NCI-H2227 (cell line): ENCODE data around the gene APOA5.

ENCODE experiments used
- DNase-seq: peaks from one replicate; lab custom pipeline; 2025; ENCODE audit not compliant: unreplicated experiment; lab: John Stamatoyannopoulos, UW

APOA5 gene

DNA sequence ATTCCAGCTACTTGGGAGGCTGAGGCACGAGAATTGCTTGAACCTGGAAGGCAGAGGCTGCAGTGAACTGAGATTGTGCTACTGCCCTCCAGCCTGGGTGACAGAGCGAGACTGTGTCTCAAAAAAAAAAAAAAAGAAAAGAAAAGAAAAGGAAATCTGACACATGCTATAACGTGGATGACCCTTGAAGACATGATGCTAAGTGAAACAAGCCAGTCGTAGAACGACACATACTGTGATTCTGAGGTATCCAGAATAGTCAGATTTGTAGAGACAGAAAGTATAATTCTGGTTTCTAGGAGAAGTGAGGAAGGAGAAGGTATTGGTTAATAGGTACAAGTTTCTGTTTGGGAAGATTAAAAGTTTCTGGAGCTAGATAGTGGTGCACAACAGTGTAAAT lies 6.7 kb upstream of the APOA5 start:
- no peak for DNase-seq

DNA sequence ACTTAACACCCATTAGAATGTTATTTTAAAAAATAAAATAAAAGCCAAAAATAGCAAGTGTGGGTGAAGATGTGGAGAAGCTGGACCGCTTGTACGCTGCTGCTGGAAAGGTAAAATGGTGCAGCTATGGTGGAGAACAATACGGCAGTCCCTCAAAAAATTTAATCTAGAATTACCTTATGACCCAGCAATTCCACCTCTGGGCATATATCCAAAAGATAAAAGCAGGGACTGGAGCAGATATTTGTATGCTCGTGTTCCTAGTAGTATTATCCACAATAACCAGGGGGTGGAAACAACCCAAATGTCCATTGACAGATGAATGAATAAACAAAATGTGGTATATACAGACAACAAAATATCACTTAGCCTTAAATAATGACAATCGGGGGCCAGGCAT lies 6.1 kb upstream of the APOA5 start:
- no peak for DNase-seq

DNA sequence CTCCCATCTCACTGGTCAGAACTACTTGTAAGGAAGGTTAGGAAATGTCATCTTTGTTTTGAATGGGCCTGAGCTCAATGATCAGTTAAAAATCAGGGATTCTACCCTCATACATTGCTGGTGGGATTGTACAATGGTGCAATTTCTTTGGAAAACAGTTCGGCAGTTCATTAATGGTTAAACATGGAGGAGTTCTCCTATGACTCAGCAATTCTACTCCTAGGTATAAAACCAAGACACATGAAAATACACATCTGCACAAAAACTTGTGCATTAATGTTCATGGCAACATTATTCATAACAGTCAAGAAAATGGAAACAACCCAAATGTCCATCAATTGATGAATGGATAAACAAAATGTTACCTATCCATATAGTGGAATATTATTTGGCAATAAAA lies 4.9 kb upstream of the APOA5 start:
- DNase-seq: no peak

DNA sequence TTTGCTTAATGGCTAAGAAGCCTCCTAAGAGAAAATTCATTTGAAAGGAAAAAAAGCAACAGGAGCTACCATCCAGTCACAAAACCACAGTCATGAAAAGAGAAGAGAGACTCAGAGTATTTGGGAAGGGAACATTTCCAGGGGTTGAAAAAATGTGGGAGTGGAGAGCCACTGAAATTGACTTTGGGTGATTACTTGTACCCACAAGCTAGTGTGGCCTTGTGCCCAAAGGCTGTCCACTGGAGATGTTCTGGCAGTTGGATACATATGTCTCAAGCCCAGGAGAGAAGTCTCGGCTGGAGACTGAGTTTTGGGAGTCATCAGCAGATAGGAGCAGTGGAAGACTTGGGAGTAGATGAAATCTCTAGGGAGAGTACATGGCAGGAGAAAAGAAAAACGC lies 3.2 kb upstream of the APOA5 start:
- no peak for DNase-seq

DNA sequence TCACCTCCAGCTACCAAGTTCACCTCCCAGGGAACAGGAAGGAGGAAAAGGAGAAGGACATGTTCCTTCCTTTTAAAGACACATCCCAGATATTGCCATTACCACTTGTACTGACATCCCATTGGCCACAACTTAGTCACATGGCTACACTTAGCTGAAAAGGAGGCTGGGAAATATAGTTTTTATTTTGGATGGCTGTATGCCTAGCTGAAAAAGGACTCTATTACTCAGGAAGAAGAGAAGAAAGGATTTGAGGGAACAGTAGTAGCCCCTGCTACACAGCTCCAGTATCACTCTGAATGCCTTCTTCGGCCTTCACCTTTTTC lies 2.1 kb upstream of the APOA5 start:
- no peak for DNase-seq

DNA sequence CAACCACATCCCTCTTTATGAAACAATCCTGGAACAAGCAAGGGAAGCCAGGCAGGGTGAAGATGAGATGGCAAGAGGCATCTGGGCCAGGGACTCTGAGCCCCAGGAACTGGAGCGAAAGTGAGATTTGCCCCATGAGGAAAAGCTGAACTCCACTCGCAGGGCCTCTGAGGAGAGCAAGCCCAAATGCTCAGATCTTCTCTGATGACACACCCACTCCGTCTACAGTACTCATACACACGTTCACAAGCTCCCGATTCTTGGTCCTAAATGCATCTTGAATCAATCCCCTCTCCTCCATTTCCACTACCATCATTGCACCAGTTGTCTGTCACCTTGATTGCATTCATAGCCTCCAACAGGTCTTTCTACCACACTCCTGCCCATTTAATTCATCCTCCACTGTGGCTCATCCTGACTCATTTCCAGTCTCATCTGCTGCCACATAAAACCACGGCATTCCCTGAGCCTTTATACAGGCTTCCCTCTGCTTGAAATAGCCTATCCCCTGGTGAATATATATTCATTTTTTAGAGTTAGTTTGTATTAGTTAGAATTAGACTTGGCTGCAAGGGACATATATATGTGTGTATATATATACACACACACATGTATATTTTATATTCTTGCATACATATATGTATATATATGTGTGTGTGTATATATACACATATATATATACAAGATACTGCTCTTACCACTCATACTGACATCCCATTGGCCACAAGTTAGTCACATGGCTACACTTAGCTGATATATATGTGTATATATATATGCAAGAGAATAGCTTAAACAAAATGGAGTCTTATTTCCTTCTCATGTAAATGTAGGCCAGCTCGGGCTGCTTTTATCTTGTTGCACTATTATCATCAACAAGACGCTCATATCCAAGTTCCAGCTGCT lies 1.4 kb upstream of the APOA5 start:
- no peak for DNase-seq

DNA sequence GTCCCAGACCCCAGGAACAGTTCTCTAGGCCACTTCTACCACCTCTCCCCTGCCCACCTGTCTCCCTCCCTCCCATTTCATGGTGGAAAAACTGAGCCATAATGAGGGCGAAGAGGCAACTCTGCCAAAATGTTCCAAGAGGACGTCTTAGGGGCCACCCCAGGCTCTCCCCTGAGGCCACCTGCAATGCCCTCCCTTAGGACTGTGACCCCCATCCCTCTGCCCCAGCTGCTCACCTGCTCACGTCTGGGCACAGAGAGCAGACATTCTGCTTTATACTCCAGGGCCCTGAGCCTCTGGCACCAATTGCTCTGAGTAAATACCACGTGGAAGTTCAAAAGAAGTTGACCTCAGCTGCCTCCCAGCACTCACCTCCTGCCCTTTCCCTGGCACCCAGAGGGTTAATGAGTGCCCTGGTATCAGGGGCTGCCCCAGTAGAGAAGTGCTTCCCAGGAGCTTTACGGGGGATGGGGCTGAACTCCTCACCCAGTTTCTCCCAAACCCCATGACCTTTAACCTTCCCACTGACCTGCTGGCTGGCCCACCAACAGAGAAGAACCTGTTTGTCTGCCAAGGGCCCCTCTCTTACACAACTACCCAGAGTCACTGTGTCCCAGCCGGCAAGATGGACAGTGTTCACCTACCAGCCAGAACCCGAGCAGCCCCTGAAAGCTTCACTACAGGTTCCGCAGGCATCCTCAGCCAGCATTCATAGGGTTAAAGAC lies 627 bp upstream of the APOA5 start:
- no peak for DNase-seq

DNA sequence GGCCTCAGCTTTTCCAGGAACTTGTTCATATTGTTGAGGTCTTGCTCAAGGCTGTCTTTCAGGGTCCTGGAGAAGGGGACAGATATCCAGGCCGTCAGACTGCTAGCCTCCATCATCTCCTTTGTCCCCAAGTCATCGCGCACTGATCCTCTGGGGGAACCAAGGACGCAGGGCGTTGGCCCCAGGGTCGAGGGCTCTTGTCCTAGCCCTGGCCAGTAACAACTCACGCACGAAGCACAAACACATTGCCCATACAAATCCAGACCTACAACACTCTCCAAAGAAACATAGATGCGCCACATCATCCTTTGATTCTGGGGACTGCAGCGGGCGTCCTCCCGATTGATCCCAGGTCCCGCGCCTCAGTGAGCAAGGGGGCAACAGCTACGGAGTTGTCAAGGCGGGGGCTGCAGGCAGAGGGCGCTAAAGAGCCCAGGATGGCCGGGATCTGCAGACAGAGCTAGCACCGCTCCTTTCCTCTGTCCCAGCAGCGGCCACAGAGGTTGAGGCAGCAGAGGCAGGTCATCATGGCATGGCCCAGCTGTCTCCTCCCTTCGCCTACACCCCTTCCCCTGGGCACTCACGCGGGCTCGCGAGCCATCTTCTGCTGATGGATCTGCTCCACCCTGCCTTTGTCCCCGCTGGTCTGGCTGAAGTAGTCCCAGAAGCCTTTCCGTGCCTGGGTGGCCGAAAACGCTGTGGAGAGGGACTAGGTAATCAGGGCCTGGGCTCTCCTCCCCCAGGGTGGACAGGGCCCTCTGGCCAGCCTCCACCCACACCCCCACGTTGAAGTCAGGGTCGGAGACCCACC lies 472 bp downstream of the APOA5 start:
- no peak for DNase-seq

DNA sequence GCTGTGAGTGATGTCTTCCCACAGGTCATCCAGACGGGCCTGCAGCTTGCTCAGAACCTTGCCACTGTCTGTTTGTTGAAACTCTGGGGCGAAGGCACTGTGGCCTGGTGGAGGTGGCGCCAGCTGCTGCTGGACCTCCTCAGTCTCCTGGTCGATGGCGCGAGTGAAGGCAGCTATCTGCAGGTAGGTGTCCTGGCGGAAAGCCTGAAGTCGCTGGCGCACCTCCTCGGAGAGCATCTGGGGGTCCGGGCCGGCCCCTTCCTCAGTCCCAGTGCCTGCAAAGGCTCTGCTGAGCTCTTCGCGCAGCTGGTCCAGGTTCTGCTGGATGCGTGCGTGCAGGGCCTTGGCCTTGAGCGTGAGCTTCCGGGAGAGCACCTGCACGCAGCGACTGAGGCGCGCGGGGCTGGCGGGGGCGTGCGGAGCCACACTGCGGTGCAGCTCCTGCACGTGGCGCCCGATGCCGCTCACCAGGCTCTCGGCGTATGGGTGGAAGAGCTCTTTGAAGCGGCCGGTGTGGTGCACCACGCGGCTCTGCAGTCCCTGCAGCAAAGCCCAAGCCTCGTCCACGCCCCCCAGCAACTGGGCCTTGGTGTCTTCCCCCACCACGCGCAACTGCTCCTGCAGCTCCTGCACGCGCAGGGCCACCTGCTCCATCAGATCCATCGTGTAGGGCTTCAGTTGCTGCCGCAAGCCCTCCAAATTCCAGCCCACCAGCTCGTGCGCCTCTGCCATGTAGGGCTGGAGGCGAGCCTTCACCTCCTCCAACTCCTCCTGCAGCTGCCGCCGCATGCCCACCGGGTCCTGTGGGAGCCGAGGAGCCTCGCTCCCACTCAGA lies 1.3 kb downstream of the APOA5 start:
- no peak for DNase-seq

DNA sequence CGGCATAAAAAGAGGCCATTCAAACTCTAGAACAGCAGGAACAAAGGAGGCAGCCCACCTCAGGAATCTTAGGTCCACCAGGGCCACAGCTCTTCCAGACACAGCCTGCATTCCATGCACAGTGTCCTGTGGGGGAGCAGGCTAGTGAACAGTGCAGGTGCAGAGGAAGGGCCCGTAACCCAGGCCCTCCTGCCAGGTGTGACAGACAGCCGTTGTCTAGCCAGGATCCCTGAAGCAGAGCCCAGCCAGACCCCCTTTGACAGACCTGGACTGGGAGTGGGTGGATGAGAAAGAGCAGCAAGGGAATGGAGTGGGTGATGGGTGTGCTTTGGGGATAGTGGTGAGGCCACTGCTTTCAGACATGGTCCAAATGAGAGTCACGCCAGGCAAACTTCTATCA lies 2.7 kb downstream of the APOA5 start:
- DNase-seq: no peak

DNA sequence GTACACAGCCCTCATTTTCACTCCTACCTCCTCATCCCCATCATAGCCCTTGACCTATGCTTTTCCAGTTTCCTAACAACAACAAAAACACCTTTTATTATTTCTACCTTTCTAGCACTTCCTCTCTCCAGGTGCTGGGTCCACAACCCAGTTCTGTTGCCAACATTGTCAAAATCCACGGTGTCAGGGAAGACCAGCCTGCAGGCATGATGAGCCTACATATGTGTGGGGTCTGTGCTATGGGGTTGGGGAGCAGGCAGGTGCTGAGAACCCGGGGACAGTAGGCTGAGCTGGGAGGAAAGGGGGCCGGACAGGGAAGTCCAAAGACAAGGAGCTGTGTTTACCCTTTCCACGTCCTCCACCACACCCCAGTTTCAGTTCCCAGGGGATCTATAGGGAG lies 3.1 kb downstream of the APOA5 start:
- no peak for DNase-seq

DNA sequence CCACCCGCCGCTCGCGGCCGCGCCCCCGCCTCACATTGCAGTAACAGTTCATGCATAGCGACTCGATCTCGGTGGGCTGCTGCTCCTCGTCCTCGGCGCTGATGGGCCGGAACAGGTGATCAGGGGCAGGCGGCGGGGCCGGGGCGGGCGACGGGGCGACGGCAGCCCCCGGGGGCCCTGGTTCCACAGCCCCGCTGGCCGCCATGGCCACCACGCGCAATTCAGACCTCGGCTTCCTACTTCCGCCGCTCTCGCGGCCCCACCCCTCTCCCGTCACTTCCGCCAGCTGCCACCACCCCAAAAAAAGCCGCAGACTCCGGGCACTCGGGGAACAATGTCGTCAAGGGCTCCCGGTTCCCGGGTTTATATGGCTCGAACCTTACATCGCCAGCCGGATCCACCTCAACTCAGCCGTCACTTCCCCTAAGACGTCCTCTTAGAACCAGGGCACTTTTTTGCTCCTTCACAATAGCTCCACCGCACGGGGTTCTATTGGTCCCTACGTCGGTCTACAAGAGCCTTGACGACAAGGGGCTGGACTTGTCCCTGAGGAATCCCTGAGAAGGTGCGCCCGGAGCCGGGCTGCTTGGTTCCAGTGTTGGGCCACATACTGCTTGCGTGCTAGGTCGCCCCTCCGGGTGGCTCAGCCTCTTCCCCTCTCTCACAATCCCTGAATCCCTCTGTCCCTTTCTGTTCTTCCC lies 3.7 kb downstream of the APOA5 start, which contains the start of gene ZPR1:
TSS of gene ZPR1 (minus strand) at position 238 of the 701 bp plus-strand sequence. CDS start at position 205, 33 bp downstream.
- DNase-seq: peak; percentile 67

DNA sequence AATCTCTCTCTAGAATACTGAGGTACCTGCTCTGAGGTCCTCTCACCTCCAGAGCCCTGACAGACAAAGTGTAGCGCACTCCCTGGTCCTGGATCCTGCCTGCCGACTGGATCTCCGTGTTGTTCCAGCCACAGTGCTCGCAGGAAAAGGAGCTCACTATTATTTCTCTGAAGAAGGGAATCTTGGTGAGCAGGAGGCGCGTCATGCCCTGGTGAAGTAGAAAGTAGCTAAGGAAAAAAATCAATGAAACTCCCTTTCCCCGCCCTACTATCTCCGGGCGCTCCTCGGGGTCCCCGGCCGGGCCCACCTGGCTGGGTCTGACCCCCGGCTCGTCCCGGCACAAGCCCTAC lies 4.3 kb downstream of the APOA5 start:
- DNase-seq: no peak

DNA sequence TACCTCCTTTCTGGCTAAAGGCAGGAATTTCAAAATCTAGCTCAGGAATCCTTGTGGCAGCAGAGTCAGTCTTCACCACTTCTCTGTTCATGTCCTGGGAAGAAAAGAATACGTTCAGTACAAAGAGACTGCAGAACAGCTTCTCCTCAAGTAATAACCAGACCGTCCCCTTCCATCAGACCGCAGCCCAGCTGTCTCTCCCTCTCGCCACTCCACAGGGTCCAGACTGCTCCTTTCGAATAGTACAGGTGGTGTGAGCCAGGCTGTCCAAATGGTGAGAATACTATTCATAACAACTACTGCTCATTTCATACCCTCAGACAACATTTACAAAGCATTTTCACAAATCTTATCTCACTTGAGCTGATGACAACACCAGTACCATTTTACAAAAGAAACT lies 4.7 kb downstream of the APOA5 start:
- no peak for DNase-seq

DNA sequence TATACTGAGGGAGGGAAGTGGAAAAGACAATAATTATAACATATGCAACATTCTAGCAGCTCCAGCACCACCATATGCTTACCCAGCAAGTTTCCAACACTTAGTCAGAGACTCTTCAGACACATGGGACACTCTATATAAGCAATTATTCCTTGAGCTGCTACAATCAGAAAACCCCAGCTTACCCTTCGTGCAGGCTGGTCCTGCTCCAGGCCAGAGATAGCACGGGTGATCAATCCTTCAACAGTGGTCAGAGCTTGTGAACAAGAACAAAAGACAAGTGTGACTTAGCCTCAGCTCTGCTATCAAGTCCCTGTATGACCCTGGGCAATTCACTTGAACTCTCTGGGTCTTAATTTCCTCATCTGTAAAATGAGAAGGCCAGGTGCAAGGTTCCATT lies 5.4 kb downstream of the APOA5 start:
- no peak for DNase-seq

DNA sequence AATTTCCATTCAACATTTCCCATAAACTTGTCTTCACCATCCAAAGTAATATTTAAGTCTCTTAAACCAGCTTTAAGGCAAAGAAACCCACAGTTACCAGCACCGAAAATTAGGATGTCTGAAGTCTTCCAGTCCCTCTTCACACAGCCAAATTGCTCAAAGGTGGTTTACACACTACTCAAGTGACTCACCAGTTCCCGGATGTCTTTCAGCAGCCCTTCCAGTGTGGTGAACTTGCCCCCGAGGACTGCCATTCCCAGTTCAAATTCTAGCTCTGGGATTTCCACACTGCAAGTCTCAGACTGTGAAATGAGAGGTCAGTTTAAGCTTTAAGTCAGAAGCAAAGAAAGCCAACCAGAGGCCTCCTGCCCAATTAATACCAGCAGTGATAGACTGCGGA lies 9.0 kb downstream of the APOA5 start:
- no peak for DNase-seq

DNA sequence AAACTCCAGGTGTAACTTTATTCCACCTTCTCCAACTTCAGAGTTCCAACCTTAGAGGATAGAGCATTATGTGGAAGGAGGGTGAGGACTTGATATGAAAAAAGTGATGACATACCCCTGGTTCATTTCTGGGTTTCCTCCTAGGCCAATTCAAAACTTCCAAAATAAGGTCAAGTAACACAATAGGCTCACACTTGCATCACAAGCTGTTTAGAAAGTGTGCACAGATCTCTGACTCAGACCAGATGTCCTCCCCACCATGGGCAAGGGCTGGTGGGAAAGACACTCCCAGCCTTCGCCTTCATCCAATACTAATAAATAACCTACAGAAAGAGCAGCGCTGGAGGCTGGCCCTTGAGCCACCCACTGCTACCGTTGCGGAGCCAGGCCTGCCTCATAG lies 13.1 kb downstream of the APOA5 start:
- no peak for DNase-seq

DNA sequence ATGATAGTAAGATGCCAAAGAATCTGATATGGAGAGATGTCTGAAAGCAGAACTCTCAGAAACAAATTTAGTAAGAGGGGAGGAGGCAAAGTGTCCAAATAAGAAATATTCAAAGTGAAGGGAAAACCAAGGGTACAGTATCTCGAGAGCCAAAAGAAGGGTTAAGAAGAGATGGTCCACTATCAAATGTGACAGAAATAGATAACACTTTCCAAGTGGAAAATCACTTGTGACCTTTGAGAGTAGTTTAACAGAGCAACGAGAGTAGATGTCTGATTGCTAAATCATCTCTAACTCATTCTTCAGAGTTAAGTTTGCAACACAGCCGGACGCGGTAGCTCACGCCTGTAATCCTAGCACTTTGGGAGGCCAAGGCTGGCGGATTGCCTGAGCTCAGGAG lies 14.6 kb downstream of the APOA5 start:
- no peak for DNase-seq

DNA sequence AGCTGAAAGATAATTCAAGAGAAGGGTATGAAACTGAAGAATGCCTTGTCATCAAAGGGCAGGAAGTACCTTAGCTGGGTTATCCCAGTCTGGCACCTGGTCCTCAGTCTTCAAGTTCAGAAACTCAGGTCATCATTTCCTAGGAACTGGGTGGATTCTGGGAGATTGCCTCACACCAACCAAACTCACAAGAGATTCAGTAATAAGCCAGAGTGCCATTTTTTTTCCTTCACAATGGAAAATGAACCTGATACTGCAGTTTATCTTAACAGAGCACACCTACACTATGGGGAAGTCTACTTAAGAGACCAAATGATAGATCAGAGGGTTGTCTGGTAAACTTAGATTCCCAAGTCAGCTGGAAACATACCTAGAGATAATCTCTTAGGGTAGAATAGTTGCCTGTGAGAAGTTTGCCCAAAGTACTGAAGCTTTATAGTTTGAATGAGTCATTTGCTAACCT lies 15.1 kb downstream of the APOA5 start:
- no peak for DNase-seq

DNA sequence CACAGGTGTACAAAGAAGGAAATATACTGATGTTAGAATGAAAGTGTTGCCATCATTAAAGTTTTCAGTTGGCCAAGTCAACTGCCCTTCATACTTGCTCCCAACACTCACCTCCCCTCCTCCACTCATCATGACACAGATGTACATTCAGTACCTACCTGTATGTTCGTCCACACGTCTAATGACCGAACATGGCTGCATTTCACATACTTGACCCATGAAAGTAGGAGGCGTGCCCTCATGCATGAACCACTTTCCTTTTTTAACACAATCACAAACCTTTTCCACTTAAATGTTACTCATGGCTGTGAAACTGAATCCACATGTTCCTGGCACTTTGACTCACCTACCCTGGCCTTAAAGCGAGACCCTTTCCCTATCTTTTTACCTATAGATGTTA lies 15.7 kb downstream of the APOA5 start:
- no peak for DNase-seq
